ENCODE data around the gene RAB28.

RAB28 gene

GRCh38 chr4:13378973-13379759 lies 105.0 kb downstream of the RAB28 start:
- no peak for DNase-seq (ENCODE audit: low read depth in 1 of 2, low spot score in 1 of 2)
- in situ Hi-C loops (cut with HindIII; ENCODE audit: low pct_unique_long_range_greater_than_20kb, low sequenced_read_pairs), result no loop called here
- TF ChIP-seq JUND (IDR thresholded peaks at IDR 0.05; ENCODE audit: low read depth), result no peak

DNA sequence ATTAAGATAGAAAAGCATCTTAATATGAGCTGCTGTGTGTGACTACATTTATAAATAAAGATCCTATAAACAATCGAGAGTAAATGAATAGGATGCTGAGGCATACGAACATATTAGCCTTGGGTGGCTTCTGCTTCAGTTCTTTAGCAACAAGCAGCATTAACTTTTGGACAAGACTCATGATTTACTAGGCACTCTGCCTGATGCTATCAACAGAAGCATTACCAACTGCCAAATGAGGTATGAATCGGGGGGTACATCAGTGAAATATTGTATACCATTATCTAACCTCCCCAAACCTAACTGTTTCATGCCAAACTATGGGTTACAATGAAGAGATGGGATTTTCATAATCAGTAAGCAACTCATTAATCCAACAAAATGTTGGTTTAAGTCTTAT lies 113.1 kb downstream of the RAB28 start:
- in situ Hi-C loops (cut with HindIII; ENCODE audit: low pct_unique_long_range_greater_than_20kb, low sequenced_read_pairs), result no loop called here
- DNase-seq (ENCODE audit: low read depth in 1 of 2, low spot score in 1 of 2), result no peak
- no peak for TF ChIP-seq JUND (IDR thresholded peaks at IDR 0.05; ENCODE audit: low read depth)

- in situ Hi-C loops (cut with HindIII; ENCODE audit: low pct_unique_long_range_greater_than_20kb, low sequenced_read_pairs), result no loop called here
- no peak for DNase-seq (ENCODE audit: low read depth in 1 of 2, low spot score in 1 of 2)
- TF ChIP-seq JUND (IDR thresholded peaks at IDR 0.05; ENCODE audit: low read depth), result no peak
Measured at GRCh38 chr4:13368217-13368616, 115.9 kb downstream of the RAB28 start.

- TF ChIP-seq JUND (IDR thresholded peaks at IDR 0.05; ENCODE audit: low read depth), result no peak
- in situ Hi-C loops (cut with HindIII; ENCODE audit: low pct_unique_long_range_greater_than_20kb, low sequenced_read_pairs), result no loop called here
- no peak for DNase-seq (ENCODE audit: low read depth in 1 of 2, low spot score in 1 of 2)
Measured at GRCh38 chr4:13367691-13368090, 116.4 kb downstream of the RAB28 start.

GRCh38 chr4:13367244-13367643 lies 116.9 kb downstream of the RAB28 start:
- no peak for DNase-seq (ENCODE audit: low read depth in 1 of 2, low spot score in 1 of 2)
- in situ Hi-C loops (cut with HindIII; ENCODE audit: low pct_unique_long_range_greater_than_20kb, low sequenced_read_pairs), result no loop called here
- TF ChIP-seq JUND (IDR thresholded peaks at IDR 0.05; ENCODE audit: low read depth), result no peak

- in situ Hi-C loops (cut with HindIII; ENCODE audit: low pct_unique_long_range_greater_than_20kb, low sequenced_read_pairs), result no loop called here
- no peak for DNase-seq (ENCODE audit: low read depth in 1 of 2, low spot score in 1 of 2)
- TF ChIP-seq JUND (IDR thresholded peaks at IDR 0.05; ENCODE audit: low read depth), result no peak
Measured at GRCh38 chr4:13365195-13365594, 118.9 kb downstream of the RAB28 start.

DNA sequence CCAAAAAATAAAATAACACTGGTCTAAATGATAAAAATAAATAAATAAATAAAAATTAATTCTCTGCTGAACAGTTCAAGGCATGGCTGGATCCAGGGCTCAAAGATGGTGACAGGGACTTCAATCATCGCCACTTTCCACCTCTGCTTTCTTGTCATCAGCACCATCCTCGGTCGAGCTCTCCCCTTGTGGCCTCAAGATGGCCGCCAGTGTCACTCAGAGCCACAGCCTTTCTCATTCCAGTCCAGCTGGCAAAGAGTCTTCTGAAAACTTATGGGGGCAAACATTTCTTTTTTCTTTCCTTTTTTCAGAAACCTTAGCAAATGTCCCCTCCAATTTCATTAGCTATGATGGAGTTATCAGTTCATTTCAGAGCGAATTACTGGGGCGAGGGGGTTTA lies 119.5 kb downstream of the RAB28 start:
- no peak for DNase-seq (ENCODE audit: low read depth in 1 of 2, low spot score in 1 of 2)
- in situ Hi-C loops (cut with HindIII; ENCODE audit: low pct_unique_long_range_greater_than_20kb, low sequenced_read_pairs), result no loop called here
- TF ChIP-seq JUND (IDR thresholded peaks at IDR 0.05; ENCODE audit: low read depth), result no peak

DNA sequence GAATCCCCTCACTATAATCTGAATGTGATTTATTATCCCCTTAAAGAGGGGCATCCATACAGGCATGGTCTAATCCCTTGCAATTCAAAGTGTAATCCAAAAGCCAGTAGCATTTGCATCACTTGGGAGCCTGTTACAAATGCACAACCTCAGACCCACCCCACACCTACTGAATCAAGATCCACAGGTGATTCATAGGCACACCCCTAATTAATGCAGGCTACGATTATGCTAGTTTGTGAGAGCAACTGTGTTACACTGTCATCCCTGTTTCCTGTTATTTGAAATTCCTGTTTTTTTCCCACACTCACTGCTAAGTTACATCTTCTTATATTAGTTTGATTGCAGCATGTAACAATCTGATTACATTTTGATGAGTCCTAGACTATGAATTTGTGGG lies 120.0 kb downstream of the RAB28 start:
- DNase-seq (ENCODE audit: low read depth in 1 of 2, low spot score in 1 of 2), result no peak
- in situ Hi-C loops (cut with HindIII; ENCODE audit: low pct_unique_long_range_greater_than_20kb, low sequenced_read_pairs), result no loop called here
- TF ChIP-seq JUND (IDR thresholded peaks at IDR 0.05; ENCODE audit: low read depth), result no peak

- DNase-seq (ENCODE audit: low read depth in 1 of 2, low spot score in 1 of 2), result no peak
- in situ Hi-C loops (cut with HindIII; ENCODE audit: low pct_unique_long_range_greater_than_20kb, low sequenced_read_pairs), result no loop called here
- no peak for TF ChIP-seq JUND (IDR thresholded peaks at IDR 0.05; ENCODE audit: low read depth)
Measured at GRCh38 chr4:13359809-13360208, 124.3 kb downstream of the RAB28 start.

DNA sequence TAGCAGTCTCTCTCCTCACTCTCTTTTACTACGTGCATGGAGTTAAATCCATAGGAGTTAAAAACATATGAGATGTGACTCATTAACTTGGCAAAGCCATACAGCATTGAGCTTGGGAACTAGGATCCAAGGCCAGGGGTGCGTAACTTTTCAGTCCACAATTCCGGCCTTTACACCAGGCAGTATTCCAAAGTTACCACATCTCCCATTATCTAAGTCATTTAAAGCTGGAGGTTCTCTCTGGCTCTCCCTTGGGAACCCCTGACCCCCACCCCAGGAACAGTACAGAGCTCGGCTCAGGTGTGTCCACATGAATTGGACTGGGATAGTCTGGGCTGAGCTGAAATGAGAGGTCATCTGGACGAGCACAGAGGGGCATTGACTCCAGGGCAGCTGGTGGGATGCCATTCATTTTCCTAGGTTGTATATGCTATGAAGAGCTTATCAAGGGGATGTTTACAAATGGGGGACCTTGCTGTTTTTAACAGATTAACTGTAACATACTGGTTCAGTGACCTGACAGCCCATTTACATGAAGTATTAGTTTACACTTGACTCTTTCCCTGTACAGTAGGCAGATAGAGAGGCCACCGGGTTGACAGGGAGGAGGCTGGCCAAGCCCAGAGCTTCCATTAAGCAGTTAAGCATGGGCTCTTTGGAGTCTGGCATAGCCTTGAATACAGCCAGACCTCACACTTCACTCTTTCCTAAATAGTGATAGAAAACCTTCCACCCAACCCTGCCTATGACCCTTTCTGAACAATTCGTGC lies 128.8 kb downstream of the RAB28 start:
- no peak for TF ChIP-seq JUND (IDR thresholded peaks at IDR 0.05; ENCODE audit: low read depth)
- in situ Hi-C loops (cut with HindIII; ENCODE audit: low pct_unique_long_range_greater_than_20kb, low sequenced_read_pairs), result no loop called here
- no peak for DNase-seq (ENCODE audit: low read depth in 1 of 2, low spot score in 1 of 2)

GRCh38 chr4:13349096-13349495 lies 135.0 kb downstream of the RAB28 start:
- no peak for DNase-seq (ENCODE audit: low read depth in 1 of 2, low spot score in 1 of 2)
- in situ Hi-C loops (cut with HindIII; ENCODE audit: low pct_unique_long_range_greater_than_20kb, low sequenced_read_pairs), result no loop called here
- no peak for TF ChIP-seq JUND (IDR thresholded peaks at IDR 0.05; ENCODE audit: low read depth)

- no peak for TF ChIP-seq JUND (IDR thresholded peaks at IDR 0.05; ENCODE audit: low read depth)
- in situ Hi-C loops (cut with HindIII; ENCODE audit: low pct_unique_long_range_greater_than_20kb, low sequenced_read_pairs), result no loop called here
- DNase-seq (ENCODE audit: low read depth in 1 of 2, low spot score in 1 of 2), result no peak
Measured at GRCh38 chr4:13348216-13348615, 135.9 kb downstream of the RAB28 start.

- in situ Hi-C loops (cut with HindIII; ENCODE audit: low pct_unique_long_range_greater_than_20kb, low sequenced_read_pairs), result no loop called here
- no peak for TF ChIP-seq JUND (IDR thresholded peaks at IDR 0.05; ENCODE audit: low read depth)
- no peak for DNase-seq (ENCODE audit: low read depth in 1 of 2, low spot score in 1 of 2)
Measured at GRCh38 chr4:13347517-13348125, 136.5 kb downstream of the RAB28 start.

Measured in T47D (cell line).